CD4-positive, alpha-beta T cell (primary cell): ENCODE data around the gene COL4A2. TPM values are rescaled to one million over a fixed set of nuclear protein-coding genes. Genes with fewer than 3 reads are reported as not detected.

ENCODE experiments used
- ATAC-seq: fragments of 200-7000 bp; cut with Tn5 transposase; one replicate; pipeline ENCODE4 v1.10.0; 2022; ENCODE audit warnings: mild to moderate bottlenecking; ENCODE audit not compliant: poor library complexity
- CTCF ChIA-PET: fragments of 350-600 bp; sonication (Branson Sonifier 250); formaldehyde crosslinking; loops from one replicate; lab custom pipeline; 2021; ENCODE audit warnings: antibody characterized with exemption, inconsistent platforms; lab: Charles Lee
- POLR2A ChIA-PET: fragments of 350-600 bp; sonication (Branson Sonifier 250); formaldehyde crosslinking; loops from one replicate; lab custom pipeline; 2021; ENCODE audit warnings: antibody characterized with exemption, inconsistent platforms; lab: Charles Lee
- DNase-seq, 14 experiments: peaks; one replicate each; pipeline ENCODE4 v3.0.0-alpha.2; 2013 to 2020; ENCODE audit warnings: mixed read lengths in 2 of 14
- H3K27ac ChIP-seq, 2 donors: one replicate each; pipeline versions ENCODE4 v1.5.1 to v1.7.0; 2013; ENCODE audit warnings: low read length in 2 of 2, low read depth in 1 of 2, mild to moderate bottlenecking in 1 of 2
- H3K27me3 ChIP-seq, 2 experiments: 1 replicate in 1 of 2; 2 replicates in 1 of 2; pipeline versions ENCODE4 v1.6.1 to v1.7.0; 2013; ENCODE audit warnings: low read length in 2 of 2, control low read depth in 1 of 2, mild to moderate bottlenecking in 1 of 2, moderate library complexity in 1 of 2; ENCODE audit not compliant: insufficient read depth in 2 of 2, control insufficient read depth in 1 of 2
- H3K36me3 ChIP-seq: one replicate; pipeline ENCODE4 v1.6.1; 2013; ENCODE audit warnings: low read length, control low read depth; ENCODE audit not compliant: insufficient read depth
- H3K4me1 ChIP-seq: one replicate; pipeline ENCODE4 v1.6.1; 2013; ENCODE audit warnings: low read length, control low read depth; ENCODE audit not compliant: insufficient read depth
- H3K4me3 ChIP-seq: one replicate; pipeline ENCODE4 v1.5.1; 2013; ENCODE audit warnings: mild to moderate bottlenecking, low read length, moderate library complexity
- H3K9me3 ChIP-seq, 2 experiments: 1 replicate in 1 of 2; 2 replicates in 1 of 2; pipeline versions ENCODE4 v1.6.1 to v1.7.0; 2013; ENCODE audit warnings: low read length in 2 of 2, mild to moderate bottlenecking in 2 of 2, control low read depth in 1 of 2, moderate library complexity in 1 of 2; ENCODE audit not compliant: control insufficient read depth in 1 of 2, insufficient read depth in 1 of 2
- H3K27ac Mint-ChIP-seq: one replicate; pipeline ENCODE4 v1.8.0; 2020; ENCODE audit warnings: mixed read lengths
- H3K27me3 Mint-ChIP-seq: one replicate; pipeline ENCODE4 v1.8.0; 2021; ENCODE audit warnings: mixed read lengths
- H3K36me3 Mint-ChIP-seq: one replicate; pipeline ENCODE4 v1.8.0; 2021; ENCODE audit warnings: low read depth, mixed read lengths
- H3K4me1 Mint-ChIP-seq: one replicate; pipeline ENCODE4 v1.8.0; 2021; ENCODE audit warnings: low read depth, mixed read lengths
- H3K4me3 Mint-ChIP-seq: one replicate; pipeline ENCODE4 v1.8.0; 2020; ENCODE audit warnings: mild to moderate bottlenecking, mixed read lengths
- H3K9me3 Mint-ChIP-seq: one replicate; pipeline ENCODE4 v1.8.0; 2020; ENCODE audit warnings: mixed read lengths
- intact Hi-C, 2 experiments: fragments of 100-400 bp; cut with DNase I in 1 of 2; cut with micrococcal nuclease in 1 of 2; formaldehyde crosslinking; loops; one replicate each; pipeline versions ENCODE4 v1.15.1 to v1.9.0; 2023 to 2025; cut with DNase I, micrococcal nuclease
- total RNA-seq, 174 experiments: library from RNA in 2 of 174; stranded (reverse) in 2 of 174; gene quantifications; one replicate each; pipeline ENCODE4 v1.2.3 and lab custom pipeline; 2021 to 2026
- TF ChIP-seq, protein P1 (sequence below): fragments of 200-600 bp; IDR thresholded peaks from one replicate; pipeline ENCODE4 v1.8.0; 2022; ENCODE audit warnings: antibody characterized with exemption, mild to moderate bottlenecking

The COL4A2 gene
- total RNA-seq, 2 experiments from 2014 or later, result not detected

DNA sequence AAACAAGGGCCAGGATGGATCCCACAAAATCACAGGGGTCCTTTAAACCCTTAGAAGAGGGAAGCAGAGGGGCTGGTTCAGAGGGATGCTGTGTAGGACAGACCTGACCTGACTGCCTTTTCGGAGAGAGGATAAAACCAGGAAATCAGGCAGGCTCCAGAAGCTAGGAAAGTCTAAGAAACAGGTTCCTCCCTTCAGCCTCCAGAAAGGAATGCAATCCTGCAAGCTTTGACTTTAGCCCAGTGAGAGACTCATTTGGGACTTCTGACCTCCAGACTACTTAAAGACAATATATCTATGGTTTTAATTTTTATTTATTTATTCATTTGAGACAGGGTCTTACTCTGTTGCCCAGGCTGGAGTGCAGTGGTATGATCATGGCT is 249.1 kb downstream of the COL4A2 start:
- Histone ChIP-seq H3K27me3 (no peaks in the 10 kb centered on the region), H3K4me1 (peaks cover 5% of the 10 kb centered on the region), H3K27ac (no peak overlapping the region), H3K36me3 (no peaks in the 10 kb centered on the region), H3K4me3 (no peak overlapping the region), H3K9me3 (peaks cover 0 to 12% of the 10 kb centered on the region in 2 experiments)
- ATAC-seq, result no peak
- Mint-ChIP-seq H3K4me1 (peaks cover 17% of the 10 kb centered on the region), H3K36me3 (no peaks in the 10 kb centered on the region), H3K27ac (no peak overlapping the region), H3K4me3 (no peak overlapping the region), H3K27me3 (no peaks in the 10 kb centered on the region), H3K9me3 (no peaks in the 10 kb centered on the region)
- no peak for DNase-seq
- POLR2A ChIA-PET, result no interaction called here
- intact Hi-C loops, result no loop called here
- CTCF ChIA-PET, result no interaction called here
- TF ChIP-seq, protein P1, sequence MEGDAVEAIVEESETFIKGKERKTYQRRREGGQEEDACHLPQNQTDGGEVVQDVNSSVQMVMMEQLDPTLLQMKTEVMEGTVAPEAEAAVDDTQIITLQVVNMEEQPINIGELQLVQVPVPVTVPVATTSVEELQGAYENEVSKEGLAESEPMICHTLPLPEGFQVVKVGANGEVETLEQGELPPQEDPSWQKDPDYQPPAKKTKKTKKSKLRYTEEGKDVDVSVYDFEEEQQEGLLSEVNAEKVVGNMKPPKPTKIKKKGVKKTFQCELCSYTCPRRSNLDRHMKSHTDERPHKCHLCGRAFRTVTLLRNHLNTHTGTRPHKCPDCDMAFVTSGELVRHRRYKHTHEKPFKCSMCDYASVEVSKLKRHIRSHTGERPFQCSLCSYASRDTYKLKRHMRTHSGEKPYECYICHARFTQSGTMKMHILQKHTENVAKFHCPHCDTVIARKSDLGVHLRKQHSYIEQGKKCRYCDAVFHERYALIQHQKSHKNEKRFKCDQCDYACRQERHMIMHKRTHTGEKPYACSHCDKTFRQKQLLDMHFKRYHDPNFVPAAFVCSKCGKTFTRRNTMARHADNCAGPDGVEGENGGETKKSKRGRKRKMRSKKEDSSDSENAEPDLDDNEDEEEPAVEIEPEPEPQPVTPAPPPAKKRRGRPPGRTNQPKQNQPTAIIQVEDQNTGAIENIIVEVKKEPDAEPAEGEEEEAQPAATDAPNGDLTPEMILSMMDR, result no peak

- H3K36me3 Mint-ChIP-seq, result peaks cover 4% of the 10 kb centered on the region
- DNase-seq (no peak), ATAC-seq (no peak)
- Histone ChIP-seq H3K4me1 (peaks cover 8% of the 10 kb centered on the region), H3K9me3 (peaks cover 0 to 12% of the 10 kb centered on the region in 2 experiments), H3K27me3 (no peaks in the 10 kb centered on the region), H3K27ac (no peak overlapping the region), H3K4me3 (no peak overlapping the region), H3K36me3 (no peaks in the 10 kb centered on the region)
- TF ChIP-seq, protein P1, result no peak
- no peaks in the 10 kb centered on the region for H3K27me3 Mint-ChIP-seq
- peak overlapping the region; percentile 31 for H3K4me3 Mint-ChIP-seq
- ChIA-PET CTCF (no interaction called here), POLR2A (no interaction called here)
- no peak overlapping the region for H3K27ac Mint-ChIP-seq
- H3K9me3 Mint-ChIP-seq, result no peaks in the 10 kb centered on the region
- peaks cover 21% of the 10 kb centered on the region for H3K4me1 Mint-ChIP-seq
- intact Hi-C loops, result no loop called here
These were observed 250.0 kb downstream of the COL4A2 start for GRCh38 chr13:110557082-110557481.

DNA sequence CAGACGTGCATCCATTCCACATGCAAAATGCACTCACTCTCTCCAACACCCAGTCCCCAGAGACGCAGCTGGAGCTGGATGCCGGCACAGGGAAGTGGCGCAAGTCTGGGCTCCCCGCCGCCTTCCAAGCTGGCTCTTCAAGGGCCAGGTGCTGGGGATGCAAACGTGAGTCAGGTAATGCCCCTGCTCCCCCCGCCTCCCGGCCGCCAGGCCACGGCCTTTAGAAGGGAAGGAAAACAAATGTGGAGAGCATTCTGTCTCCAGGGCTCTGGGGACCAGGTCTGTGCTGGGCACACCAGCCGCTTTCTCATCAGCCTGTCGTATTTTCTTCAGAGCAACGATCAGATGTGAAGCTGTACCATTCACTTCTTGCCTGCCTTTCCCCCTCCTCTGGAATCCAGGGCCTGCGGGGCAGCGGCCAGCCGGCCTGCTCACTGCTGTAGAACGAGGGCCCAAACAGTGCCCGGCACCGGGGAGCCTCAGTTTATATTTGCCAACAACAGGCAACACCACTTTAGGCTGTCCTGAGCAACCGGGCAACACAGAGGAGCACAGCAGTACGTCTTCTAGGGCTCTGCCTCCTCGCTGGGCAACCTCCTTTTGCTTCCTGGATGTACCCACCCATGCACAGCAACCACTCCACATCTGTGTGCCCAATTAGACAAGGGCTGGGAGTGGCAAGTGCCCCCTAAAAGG is 250.7 kb downstream of the COL4A2 start:
- Mint-ChIP-seq H3K36me3 (peaks cover 5% of the 10 kb centered on the region), H3K9me3 (no peaks in the 10 kb centered on the region)
- POLR2A ChIA-PET, result interaction anchor here (0.7 kb wide), 1 partner anchor 651 kb away, joined by 4 read pairs; no protein-coding TSS in a partner anchor

More for the DNA sequence above, 250.7 kb downstream of the COL4A2 start:
- Histone ChIP-seq H3K27me3 (no peaks in the 10 kb centered on the region), H3K4me1 (peaks cover 15% of the 10 kb centered on the region), H3K9me3 (peaks cover 0 to 12% of the 10 kb centered on the region in 2 experiments), H3K27ac (no peak overlapping the region), H3K36me3 (no peaks in the 10 kb centered on the region), H3K4me3 (no peak overlapping the region)
- Mint-ChIP-seq H3K4me1 (peaks cover 26% of the 10 kb centered on the region), H3K27ac (no peak overlapping the region), H3K27me3 (no peaks in the 10 kb centered on the region), H3K4me3 (no peak overlapping the region)
- CTCF ChIA-PET, result no interaction called here
- DNase-seq (no peak), ATAC-seq (no peak)
- TF ChIP-seq, protein P1, result no peak
- intact Hi-C loops, result no loop called here
